ENCODE results near the gene CAMK2G. TPM values are rescaled to one million over a fixed set of nuclear protein-coding genes. Genes with fewer than 3 reads are reported as not detected.
A peak's percentile ranks its signal among the peaks of the same experiment; 100 is the strongest.

CAMK2G gene
- total RNA-seq, 1 donor from 2014 or later, result 31.7 TPM

DNA sequence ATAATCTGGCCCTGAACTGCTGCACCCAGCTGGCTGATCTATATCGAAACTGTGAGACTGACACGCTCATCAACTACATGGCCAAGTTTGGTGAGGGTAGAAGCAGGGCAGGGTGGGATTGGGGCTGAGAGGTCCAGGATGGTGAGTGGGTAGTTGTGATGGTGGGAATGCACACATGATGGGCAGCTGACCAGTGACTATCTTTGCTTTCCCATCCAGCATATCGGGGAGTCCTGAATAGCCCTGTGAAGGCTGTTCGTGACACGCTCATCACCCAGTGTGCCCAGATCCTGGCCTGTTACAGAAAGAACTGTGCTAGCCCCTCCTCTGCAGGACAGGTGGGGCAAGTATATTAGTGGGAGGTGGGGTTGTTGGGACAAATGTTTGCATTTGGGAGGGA, 105.0 kb downstream of the CAMK2G start:
- TF ChIP-seq CTCF (IDR thresholded peaks at IDR 0.05), result no peak
- DNase-seq (ENCODE audit: low spot score), result no peak
- Mint-ChIP-seq H3K27me3 (ENCODE audit: low read depth) (no peaks in the 10 kb centered on the region), H3K9me3 (ENCODE audit: low read depth) (no peaks in the 10 kb centered on the region), H3K4me1 (ENCODE audit: low read depth) (peaks cover 25% of the 10 kb centered on the region), H3K27ac (ENCODE audit: unreplicated experiment) (no peak overlapping the region), H3K36me3 (ENCODE audit: low read depth) (peaks cover 51% of the 10 kb centered on the region), H3K4me3 (ENCODE audit: unreplicated experiment) (no peak overlapping the region)

DNA sequence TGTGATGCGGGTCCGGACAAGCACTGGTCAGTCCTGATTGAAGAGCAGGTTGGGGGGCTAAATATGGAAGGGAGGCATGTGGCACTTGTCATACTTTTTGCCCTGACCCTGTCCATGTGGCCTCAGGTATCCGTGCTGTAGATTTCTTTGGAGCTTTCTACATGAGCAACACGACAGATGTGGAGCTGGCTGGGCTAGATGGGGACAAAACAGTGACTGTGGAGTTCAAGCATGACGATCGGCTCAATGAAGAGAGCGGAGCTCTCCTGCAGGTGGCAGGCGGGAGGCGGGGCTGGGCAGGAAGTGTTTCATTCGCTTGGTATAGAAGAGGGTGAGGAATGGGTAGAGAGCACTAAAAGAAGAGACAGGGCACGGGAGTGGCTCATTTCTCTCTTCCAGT, 105.5 kb downstream of the CAMK2G start:
- no peaks in the 10 kb centered on the region for H3K27me3 Mint-ChIP-seq (ENCODE audit: low read depth)
- no peak for DNase-seq (ENCODE audit: low spot score)
- peaks cover 20% of the 10 kb centered on the region for H3K4me1 Mint-ChIP-seq (ENCODE audit: low read depth)
- H3K27ac Mint-ChIP-seq (ENCODE audit: unreplicated experiment), result peak overlapping the region; percentile 71
- no peak for TF ChIP-seq CTCF (IDR thresholded peaks at IDR 0.05)
- no peak overlapping the region for H3K4me3 Mint-ChIP-seq (ENCODE audit: unreplicated experiment)
- no peaks in the 10 kb centered on the region for H3K9me3 Mint-ChIP-seq (ENCODE audit: low read depth)
- H3K36me3 Mint-ChIP-seq (ENCODE audit: low read depth), result peaks cover 52% of the 10 kb centered on the region

DNA sequence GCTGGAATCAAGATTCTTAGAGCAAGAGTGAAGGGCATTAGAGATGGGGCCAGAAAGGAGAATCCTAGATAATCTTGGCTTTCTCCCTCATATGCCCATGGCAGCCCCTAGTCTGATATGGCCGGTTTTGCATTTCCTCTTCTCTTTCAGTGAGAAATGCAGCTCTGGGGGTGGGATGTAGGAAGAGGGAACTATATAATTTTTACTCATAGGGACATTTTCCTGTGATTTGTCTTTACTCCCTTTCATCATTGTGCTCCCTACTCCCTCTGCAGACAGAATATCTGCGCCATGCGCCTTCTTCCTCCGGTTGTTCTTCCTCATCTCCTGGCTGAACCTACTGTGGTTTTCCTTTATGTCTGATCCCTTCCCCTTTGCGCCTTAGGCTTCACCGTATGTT, 109.3 kb downstream of the CAMK2G start:
- DNase-seq (ENCODE audit: low spot score), result no peak
- peaks cover 2% of the 10 kb centered on the region for H3K4me1 Mint-ChIP-seq (ENCODE audit: low read depth)
- H3K36me3 Mint-ChIP-seq (ENCODE audit: low read depth), result peaks cover 65% of the 10 kb centered on the region
- TF ChIP-seq CTCF (IDR thresholded peaks at IDR 0.05), result no peak
- no peak overlapping the region for H3K4me3 Mint-ChIP-seq (ENCODE audit: unreplicated experiment)
- no peak overlapping the region for H3K27ac Mint-ChIP-seq (ENCODE audit: unreplicated experiment)
- no peaks in the 10 kb centered on the region for H3K9me3 Mint-ChIP-seq (ENCODE audit: low read depth)
- H3K27me3 Mint-ChIP-seq (ENCODE audit: low read depth), result no peaks in the 10 kb centered on the region

- Mint-ChIP-seq H3K36me3 (ENCODE audit: low read depth) (peaks cover 63% of the 10 kb centered on the region), H3K4me1 (ENCODE audit: low read depth) (peaks cover 2% of the 10 kb centered on the region), H3K9me3 (ENCODE audit: low read depth) (no peaks in the 10 kb centered on the region), H3K27me3 (ENCODE audit: low read depth) (no peaks in the 10 kb centered on the region), H3K4me3 (ENCODE audit: unreplicated experiment) (no peak overlapping the region), H3K27ac (ENCODE audit: unreplicated experiment) (no peak overlapping the region)
- no peak for DNase-seq (ENCODE audit: low spot score)
- no peak for TF ChIP-seq CTCF (IDR thresholded peaks at IDR 0.05)
Measured at GRCh38 chr10:73763343-73763742, 111.0 kb downstream of the CAMK2G start.

DNA sequence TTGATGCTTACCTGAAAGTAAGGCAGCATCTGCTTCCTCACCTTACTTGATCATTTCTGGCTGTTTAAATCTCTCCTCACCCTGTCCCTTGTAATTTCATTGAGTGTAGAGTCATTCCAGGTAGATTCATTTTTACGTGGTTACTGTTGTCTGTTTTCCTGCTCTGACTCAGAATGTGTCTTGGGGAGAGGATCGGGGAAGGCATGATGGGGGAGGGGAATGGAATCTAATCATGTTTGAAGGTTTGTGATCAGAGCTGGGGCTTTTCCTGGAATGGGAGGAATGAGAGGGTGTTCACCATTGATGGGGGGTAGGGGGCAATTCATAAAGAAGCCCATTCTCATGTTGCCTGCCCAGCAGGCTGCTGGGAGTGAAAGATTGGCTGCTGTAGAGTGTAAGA, 111.4 kb downstream of the CAMK2G start:
- Mint-ChIP-seq H3K4me1 (ENCODE audit: low read depth) (peaks cover 2% of the 10 kb centered on the region), H3K27ac (ENCODE audit: unreplicated experiment) (peak overlapping the region; percentile 23), H3K27me3 (ENCODE audit: low read depth) (no peaks in the 10 kb centered on the region), H3K9me3 (ENCODE audit: low read depth) (no peaks in the 10 kb centered on the region), H3K36me3 (ENCODE audit: low read depth) (peaks cover 62% of the 10 kb centered on the region), H3K4me3 (ENCODE audit: unreplicated experiment) (no peak overlapping the region)
- no peak for TF ChIP-seq CTCF (IDR thresholded peaks at IDR 0.05)
- no peak for DNase-seq (ENCODE audit: low spot score)

Other genes starting within 250 kb of the CAMK2G start
- gene MYOZ1, start 233.1 kb downstream of the CAMK2G start, total RNA-seq, result 4.2 to 18.4 TPM (median 5.2 TPM) in 3 replicates
- 0.13 to 0.45 TPM in 2 of 3 replicates, not detected in the other for gene SYNPO2L, start 218.5 kb downstream of the CAMK2G start, total RNA-seq
- 2.9 to 5.2 TPM (median 3.9 TPM) in 3 replicates for gene AGAP5, start 176.4 kb downstream of the CAMK2G start, total RNA-seq
- gene SEC24C, start 130.2 kb downstream of the CAMK2G start, total RNA-seq, result 54.0 to 69.1 TPM (median 55.6 TPM) in 3 replicates
- 14.8 to 27.5 TPM (median 17.4 TPM) in 3 replicates for gene CHCHD1, start 92.5 kb downstream of the CAMK2G start, total RNA-seq
- gene ZSWIM8, start 88.9 kb downstream of the CAMK2G start, total RNA-seq, result 102 to 124 TPM (median 117 TPM) in 3 replicates
- gene NDST2, start 63.0 kb downstream of the CAMK2G start, total RNA-seq, result 24.4 to 29.0 TPM (median 27.3 TPM) in 3 replicates
- 54.2 to 84.9 TPM (median 54.8 TPM) in 3 replicates for gene PLAU, start 36.6 kb upstream of the CAMK2G start, total RNA-seq
- gene VCL, start 123.6 kb upstream of the CAMK2G start, total RNA-seq, result 429 to 498 TPM (median 485 TPM) in 3 replicates